GM23338 (cell line): ENCODE measurements around the gene TPK1. TPM values are rescaled to one million over a fixed set of nuclear protein-coding genes. Genes with fewer than 3 reads are reported as not detected.

Source experiments
- ATAC-seq: fragments of 200-7000 bp; cut with Tn5 transposase; 3 replicates; pipeline ENCODE4 v1.9.1; 2020
- DNase-seq: peaks from one replicate; pipeline ENCODE4 v3.0.0-alpha.2; 2015; ENCODE audit warnings: low spot score
- H2AFZ ChIP-seq: fragments of 200-600 bp; sonication (generic); 2 replicates; pipeline ENCODE4 v1.8.0; 2016; ENCODE audit warnings: antibody characterized with exemption, mild to moderate bottlenecking, moderate library complexity
- H3F3A ChIP-seq: fragments of 200-600 bp; sonication (generic); replicated peaks from 2 replicates; pipeline ENCODE4 v1.8.0; 2017; ENCODE audit warnings: antibody characterized with exemption, mixed run types, low read depth
- H3K27ac ChIP-seq: fragments of 200-600 bp; sonication (generic); 2 replicates; pipeline ENCODE4 v1.6.1; 2016; ENCODE audit warnings: low read depth
- H3K27me3 ChIP-seq: fragments of 200-600 bp; sonication (generic); 2 replicates; pipeline ENCODE4 v1.8.0; 2016; ENCODE audit warnings: mild to moderate bottlenecking, mixed run types, moderate library complexity; ENCODE audit not compliant: insufficient read depth
- H3K36me3 ChIP-seq: fragments of 200-600 bp; sonication (generic); 2 replicates; pipeline ENCODE4 v1.8.0; 2016; ENCODE audit warnings: mild to moderate bottlenecking; ENCODE audit not compliant: insufficient read depth
- H3K4me1 ChIP-seq: fragments of 200-600 bp; sonication (generic); 2 replicates; pipeline ENCODE4 v1.8.0; 2016; ENCODE audit warnings: mild to moderate bottlenecking, moderate library complexity; ENCODE audit not compliant: insufficient read depth
- H3K4me2 ChIP-seq: fragments of 200-600 bp; sonication (generic); 2 replicates; pipeline ENCODE4 v1.7.1; 2017; ENCODE audit warnings: mixed run types
- H3K4me3 ChIP-seq: fragments of 200-600 bp; sonication (generic); 2 replicates; pipeline ENCODE4 v1.6.1; 2016; ENCODE audit warnings: mixed run types
- H3K79me2 ChIP-seq: fragments of 200-600 bp; sonication (generic); replicated peaks from 2 replicates; pipeline ENCODE4 v1.8.0; 2017; ENCODE audit warnings: mild to moderate bottlenecking; ENCODE audit not compliant: insufficient read depth
- H3K9me2 ChIP-seq: fragments of 200-600 bp; sonication (generic); 2 replicates; pipeline ENCODE4 v1.8.0; 2017; ENCODE audit not compliant: insufficient read depth
- H4K20me1 ChIP-seq: fragments of 200-600 bp; sonication (generic); replicated peaks from 2 replicates; pipeline ENCODE4 v1.8.0; 2017; ENCODE audit warnings: mild to moderate bottlenecking; ENCODE audit not compliant: insufficient read depth
- H3K27ac Mint-ChIP-seq: 2 replicates; pipeline ENCODE4 v1.8.0; 2020; ENCODE audit warnings: inconsistent platforms, mild to moderate bottlenecking, moderate library complexity, mixed read lengths
- H3K27me3 Mint-ChIP-seq: 3 replicates; pipeline ENCODE4 v1.8.0; 2022; ENCODE audit warnings: low read depth, mild to moderate bottlenecking, moderate library complexity, mixed read lengths, inconsistent platforms; ENCODE audit not compliant: insufficient read depth, poor library complexity
- H3K36me3 Mint-ChIP-seq: 3 replicates; pipeline ENCODE4 v1.8.0; 2021; ENCODE audit warnings: low read depth, mild to moderate bottlenecking, inconsistent platforms, moderate library complexity, mixed read lengths
- H3K4me1 Mint-ChIP-seq: 3 replicates; pipeline ENCODE4 v1.8.0; 2020; ENCODE audit warnings: mild to moderate bottlenecking, inconsistent platforms, mixed read lengths
- H3K4me3 Mint-ChIP-seq: 3 replicates; pipeline ENCODE4 v1.8.0; 2021; ENCODE audit warnings: moderate library complexity, mild to moderate bottlenecking, inconsistent platforms, mixed read lengths
- H3K9me3 Mint-ChIP-seq: 3 replicates; pipeline ENCODE4 v1.8.0; 2020; ENCODE audit warnings: moderate library complexity, mild to moderate bottlenecking, inconsistent platforms, mixed read lengths
- CREB1 ChIP-seq: fragments of 250-450 bp; sonication (Bioruptor Pico); IDR thresholded peaks from 2 replicates; pipeline ENCODE4 v1.5.0; 2020; ENCODE audit warnings: low read depth, mild to moderate bottlenecking, moderate library complexity
- CTCF ChIP-seq, 2 experiments: fragments of 200-600 bp in 1 of 2; sonication (generic) in 1 of 2; conservative IDR thresholded peaks; 2 replicates each; pipeline versions ENCODE4 v1.5.1 to v1.6.1; 2016 to 2017; ENCODE audit warnings: antibody characterized with exemption in 2 of 2, low read depth in 2 of 2, mild to moderate bottlenecking in 2 of 2, moderate library complexity in 1 of 2
- ETS1 ChIP-seq: IDR thresholded peaks from 2 replicates; pipeline ENCODE4 v1.6.1; 2016; ENCODE audit warnings: antibody characterized with exemption
- EZH2 ChIP-seq: fragments of 200-600 bp; sonication (generic); IDR thresholded peaks from one replicate; pipeline ENCODE4 v1.8.0; 2017; ENCODE audit warnings: antibody characterized with exemption, mild to moderate bottlenecking, low read depth; ENCODE audit not compliant: unreplicated experiment
- EZH2phosphoT487 ChIP-seq: fragments of 200-600 bp; sonication (generic); IDR thresholded peaks from one replicate; pipeline ENCODE4 v1.8.1; 2018; ENCODE audit warnings: antibody characterized with exemption; ENCODE audit not compliant: unreplicated experiment
- JUNB ChIP-seq: IDR thresholded peaks from one replicate; pipeline ENCODE4 v1.6.1; 2016; ENCODE audit warnings: antibody characterized with exemption; ENCODE audit not compliant: unreplicated experiment
- POLR2AphosphoS5 ChIP-seq: IDR thresholded peaks from 2 replicates; pipeline ENCODE4 v1.6.1; 2016; ENCODE audit warnings: antibody characterized with exemption, low read depth
- REST ChIP-seq: IDR thresholded peaks from one replicate; pipeline ENCODE4 v1.6.1; 2018; ENCODE audit warnings: antibody characterized with exemption; ENCODE audit not compliant: unreplicated experiment
- ZNF114 ChIP-seq: fragments of 250-450 bp; sonication (Bioruptor Pico); IDR thresholded peaks from 2 replicates; pipeline ENCODE4 v1.5.0; 2020; ENCODE audit warnings: mild to moderate bottlenecking, moderate library complexity
- ZNF331 ChIP-seq: fragments of 250-450 bp; sonication (Bioruptor Pico); IDR thresholded peaks from 2 replicates; pipeline ENCODE4 v1.5.0; 2020; ENCODE audit warnings: low read depth, mild to moderate bottlenecking, moderate library complexity
- polyA plus RNA-seq: library from polyadenylated mRNA; unstranded; fragments of >200 nt; fragmentation: Nextera tagmentation; extraction: Ambion mirVana; gene quantifications from 2 replicates; pipeline ENCODE4 v1.2.1, GENCODE V29; 2016
- total RNA-seq: library from RNA; depleted of rRNA; stranded (reverse); fragments of >200 nt; shearing (Covaris generic); gene quantifications from 2 replicates; pipeline ENCODE4 v1.2.3, GENCODE V29; 2014

TPK1 gene
- total and polyA plus RNA-seq, 2 experiments from 2014 or later: 2.6 to 2.9 TPM

GRCh38 chr7:144729226-144729625 is 106.6 kb downstream of the TPK1 start:
- no peak overlapping the region for H2AFZ ChIP-seq
- H3K27me3 ChIP-seq: no peaks in the 10 kb centered on the region
- no peaks in the 10 kb centered on the region for H3K36me3 ChIP-seq
- H3K4me3 ChIP-seq: no peak overlapping the region
- TF ChIP-seq CREB1: no peak
- no peak for TF ChIP-seq POLR2AphosphoS5
- no peak for TF ChIP-seq CTCF (conservative IDR thresholded peaks at IDR 0.05; ENCODE audit: low read depth in 2 of 2)
- TF ChIP-seq REST: no peak
- no peak for TF ChIP-seq JUNB
- TF ChIP-seq ZNF331: no peak
- no peaks in the 10 kb centered on the region for H4K20me1 ChIP-seq
- Mint-ChIP-seq H3K9me3 (peaks cover 8% of the 10 kb centered on the region), H3K27ac (no peak overlapping the region), H3K36me3 (peaks cover 8% of the 10 kb centered on the region; the same call in 2 of the 3 replicates), H3K4me3 (no peak overlapping the region), H3K4me1 (no peaks in the 10 kb centered on the region), H3K27me3 (peaks cover 2% of the 10 kb centered on the region)
- no peaks in the 10 kb centered on the region for H3F3A ChIP-seq
- no peak for DNase-seq
- no peaks in the 10 kb centered on the region for H3K79me2 ChIP-seq
- ATAC-seq: no peak
- H3K27ac ChIP-seq: no peak overlapping the region
- H3K9me2 ChIP-seq: no peaks in the 10 kb centered on the region
- no peaks in the 10 kb centered on the region for H3K4me1 ChIP-seq
- H3K4me2 ChIP-seq: no peak overlapping the region

GRCh38 chr7:144728551-144728950 is 107.3 kb downstream of the TPK1 start:
- no peak overlapping the region for H3K4me3 Mint-ChIP-seq
- peaks cover 2% of the 10 kb centered on the region for H3K27me3 Mint-ChIP-seq
- H3K9me2 ChIP-seq: no peaks in the 10 kb centered on the region
- no peaks in the 10 kb centered on the region for H3K4me1 ChIP-seq
- no peak overlapping the region for H2AFZ ChIP-seq
- no peak for DNase-seq
- H3K27me3 ChIP-seq: no peaks in the 10 kb centered on the region
- H3K4me3 ChIP-seq: no peak overlapping the region
- H3K9me3 Mint-ChIP-seq: peaks cover 8% of the 10 kb centered on the region
- H4K20me1 ChIP-seq: no peaks in the 10 kb centered on the region
- no peaks in the 10 kb centered on the region for H3K36me3 ChIP-seq
- no peaks in the 10 kb centered on the region for H3K79me2 ChIP-seq
- peaks cover 8% of the 10 kb centered on the region; the same call in 2 of the 3 replicates for H3K36me3 Mint-ChIP-seq
- H3F3A ChIP-seq: no peaks in the 10 kb centered on the region
- H3K4me1 Mint-ChIP-seq: no peaks in the 10 kb centered on the region
- no peak overlapping the region for H3K27ac ChIP-seq
- H3K27ac Mint-ChIP-seq: no peak overlapping the region
- H3K4me2 ChIP-seq: no peak overlapping the region
- no peak for ATAC-seq
- no peak for TF ChIP-seq CTCF (conservative IDR thresholded peaks at IDR 0.05; ENCODE audit: low read depth in 2 of 2)
- no peak for TF ChIP-seq EZH2phosphoT487
- TF ChIP-seq ZNF114 (CRISPR knock-in tag): no peak
- TF ChIP-seq POLR2AphosphoS5: no peak
- no peak for TF ChIP-seq EZH2
- no peak for TF ChIP-seq JUNB
- TF ChIP-seq ZNF331: no peak
- no peak for TF ChIP-seq ETS1
- no peak for TF ChIP-seq CREB1
